K562 (cell line): ENCODE data around the gene CEP72. TPM values are rescaled to one million over a fixed set of nuclear protein-coding genes. Genes with fewer than 3 reads are reported as not detected.
A peak's percentile ranks its signal among the peaks of the same experiment; 100 is the strongest.

Experiments used
- BRD4 ChIP-seq: fragments of 200-600 bp; sonication (generic); IDR thresholded peaks from 2 replicates; pipeline ENCODE4 v1.6.1; 2017; ENCODE audit warnings: inconsistent platforms
- FOXA1 ChIP-seq: fragments of 450-650 bp; IDR thresholded peaks from 2 replicates; pipeline ENCODE4 v1.6.1; 2016; ENCODE audit warnings: mild to moderate bottlenecking, borderline replicate concordance
- FOXA3 ChIP-seq, 2 experiments: fragments of 450-650 bp in 1 of 2; sonication (generic) in 1 of 2; formaldehyde crosslinking; IDR thresholded peaks in 1 of 2; conservative IDR thresholded peaks in 1 of 2; 2 replicates each; pipeline versions ENCODE4 v1.4.0 to v1.8.0; 2020 to 2022; ENCODE audit warnings: mild to moderate bottlenecking in 2 of 2, missing genetic modification reagents in 1 of 2
- HNRNPL ChIP-seq: fragments of 200-400 bp; formaldehyde crosslinking; IDR thresholded peaks from 2 replicates; pipeline ENCODE4 v1.6.1; 2017; ENCODE audit warnings: low read depth, mild to moderate bottlenecking, low read length
- KLF10 ChIP-seq: fragments of 250-450 bp; sonication (Bioruptor Pico); IDR thresholded peaks from 2 replicates; pipeline ENCODE4 v1.6.1; 2021; ENCODE audit warnings: matching md5 sums
- KLF13 ChIP-seq: fragments of 450-650 bp; IDR thresholded peaks from 2 replicates; pipeline ENCODE4 v1.6.1; 2016; ENCODE audit warnings: missing genetic modification characterization, low read depth, mild to moderate bottlenecking, missing compliant biosample characterization, moderate library complexity, borderline replicate concordance
- MBD1 ChIP-seq: fragments of 250-450 bp; sonication (Bioruptor Pico); IDR thresholded peaks from 2 replicates; pipeline ENCODE4 v1.8.0; 2022; ENCODE audit warnings: inconsistent platforms
- MCM5 ChIP-seq: fragments of 450-650 bp; IDR thresholded peaks from 2 replicates; pipeline ENCODE4 v1.6.1; 2016; ENCODE audit warnings: low read depth
- NR4A1 ChIP-seq, 2 experiments: fragments of 250-450 bp in 1 of 2; fragments of 450-650 bp in 1 of 2; sonication (Bioruptor Pico) in 1 of 2; IDR thresholded peaks; 2 replicates each; pipeline versions ENCODE4 v1.4.0 to v1.6.1; 2016 to 2020; ENCODE audit warnings: mild to moderate bottlenecking in 2 of 2, missing compliant biosample characterization in 1 of 2, missing genetic modification characterization in 1 of 2, moderate library complexity in 1 of 2
- PCBP1 ChIP-seq: fragments of 200-400 bp; formaldehyde crosslinking; IDR thresholded peaks from 2 replicates; pipeline ENCODE4 v1.6.1; 2018; ENCODE audit warnings: mild to moderate bottlenecking, low read depth, low read length; ENCODE audit not compliant: poor library complexity, severe bottlenecking
- PRDM10 ChIP-seq: fragments of 450-650 bp; IDR thresholded peaks from 2 replicates; pipeline ENCODE4 v1.6.1; 2018; ENCODE audit not compliant: partially characterized antibody
- RBBP5 ChIP-seq: fragments of 200-600 bp; sonication (generic); IDR thresholded peaks from 2 replicates; pipeline ENCODE4 v1.6.1; 2012; ENCODE audit warnings: borderline replicate concordance, mild to moderate bottlenecking, low read length, control low read depth, inconsistent platforms; ENCODE audit not compliant: insufficient read depth, poor library complexity, severe bottlenecking
- SMAD3 ChIP-seq: fragments of 450-650 bp; formaldehyde crosslinking; conservative IDR thresholded peaks from 2 replicates; pipeline ENCODE4 v1.4.0; 2020; ENCODE audit warnings: mild to moderate bottlenecking
- SREBF1 ChIP-seq: fragments of 150-350 bp; IDR thresholded peaks from 2 replicates; pipeline ENCODE4 v1.6.1; 2014; ENCODE audit warnings: antibody characterized with exemption, low read depth, low read length, borderline replicate concordance
- SRF ChIP-seq, 2 experiments: fragments of 250-450, 450-650 bp in 1 of 2; sonication (Bioruptor Pico) in 1 of 2; sonication (generic) in 1 of 2; formaldehyde crosslinking; IDR thresholded peaks; 2 replicates each; pipeline versions ENCODE4 v1.5.0 to v1.5.1; 2020 to 2022; ENCODE audit warnings: mild to moderate bottlenecking in 1 of 2, missing genetic modification reagents in 1 of 2
- SRSF7 ChIP-seq: fragments of 200-400 bp; formaldehyde crosslinking; optimal IDR thresholded peaks from 2 replicates; pipeline ENCODE3; 2017; ENCODE audit warnings: mild to moderate bottlenecking, low read depth, low read length
- U2AF2 ChIP-seq: fragments of 200-400 bp; formaldehyde crosslinking; optimal IDR thresholded peaks from 2 replicates; pipeline ENCODE3; 2017; ENCODE audit warnings: low read depth, mild to moderate bottlenecking, low read length
- ZEB2 ChIP-seq: fragments of 450-650 bp; IDR thresholded peaks from 2 replicates; pipeline ENCODE4 v1.6.1; 2016
- ZNF347 ChIP-seq: fragments of 450-650 bp; formaldehyde crosslinking; IDR thresholded peaks from 2 replicates; pipeline ENCODE4 v1.4.0; 2020; ENCODE audit warnings: low read depth, mild to moderate bottlenecking, moderate library complexity
- ZNF41 ChIP-seq: fragments of 250-450 bp; sonication (Bioruptor Pico); conservative IDR thresholded peaks from 2 replicates; pipeline ENCODE4 v1.4.0; 2020; ENCODE audit warnings: mild to moderate bottlenecking
- ZNF436 ChIP-seq: fragments of 250-450, 450-650 bp; sonication (Bioruptor Pico); formaldehyde crosslinking; IDR thresholded peaks from 2 replicates; pipeline ENCODE4 v1.7.0; 2020; ENCODE audit warnings: mild to moderate bottlenecking
- polyA plus RNA-seq, 8 experiments: library from polyadenylated mRNA; depleted of rRNA in 4 of 8; stranded (reverse) in 5 of 8; unstranded in 3 of 8; fragments of >200 nt; fragmentation: Nextera tagmentation in 2 of 8; fragmentation: Illumina TruSeq in 1 of 8; extraction: Ambion mirVana in 2 of 8; extraction: Trizol in 1 of 8; gene quantifications; 2 replicates each; pipeline versions ENCODE4 v1.2.1 to v1.2.3, GENCODE V29; 2011 to 2014; ENCODE audit warnings: inconsistent platforms in 1 of 8, missing spikeins in 1 of 8
- total RNA-seq, 7 experiments: library from RNA; depleted of rRNA in 6 of 7; stranded (reverse); fragments of >200 nt in 6 of 7; fragmentation: Illumina TruSeq in 2 of 7; extraction: Trizol in 2 of 7; gene quantifications; 2 replicates each; pipeline versions ENCODE4 v1.2.1 to v1.2.3, GENCODE V29; 2011 to 2021; ENCODE audit warnings: low replicate concordance in 1 of 7

CEP72 gene
- total and polyA plus RNA-seq, 9 of the 15 experiments (the other 6 are each of a cell fraction or from before 2014, with no cell fraction given), result 0.89 to 38.1 (median 14.2) TPM

- peak in 1 of 2 experiments; percentile 70; a peak in 1 of 4 replicates for TF ChIP-seq FOXA3 (CRISPR knock-in tag; conservative IDR thresholded peaks at IDR 0.05 in 1 of 2, IDR thresholded peaks at IDR 0.05 in 1 of 2)
- no peak for TF ChIP-seq PRDM10
- no peak for TF ChIP-seq ZNF436 (CRISPR knock-in tag)
- TF ChIP-seq MCM5, result no peak
- TF ChIP-seq SRSF7, result no peak
- TF ChIP-seq RBBP5, result no peak
- no peak for TF ChIP-seq U2AF2
- no peak; a peak in 1 of 4 replicates for TF ChIP-seq SRF (CRISPR knock-in tag; IDR thresholded peaks at IDR 0.05)
- peak; percentile 69 for TF ChIP-seq PCBP1
- TF ChIP-seq FOXA1, result no peak
- peak; percentile 75; the same call in 1 of the 2 replicates for TF ChIP-seq NR4A1 (CRISPR knock-in tag; IDR thresholded peaks at IDR 0.05)
- no peak for TF ChIP-seq NR4A1 (tag; IDR thresholded peaks at IDR 0.05)
- TF ChIP-seq KLF10, result 0 out of 2 replicates have a peak, but pooled peaks have one; percentile 7
- TF ChIP-seq SMAD3 (CRISPR knock-in tag), result no peak
- TF ChIP-seq HNRNPL, result no peak
- 0 out of 2 replicates have a peak, but pooled peaks have one; percentile 42 for TF ChIP-seq SREBF1
- TF ChIP-seq ZNF347 (CRISPR knock-in tag), result no peak
- no peak for TF ChIP-seq ZEB2
- no peak for TF ChIP-seq MBD1 (CRISPR knock-in tag)
- no peak for TF ChIP-seq ZNF41 (CRISPR knock-in tag)
- no peak for TF ChIP-seq BRD4
- peak; percentile 85 for TF ChIP-seq KLF13 (tag)
These were observed 59.6 kb downstream of the CEP72 start (continued) for GRCh38 chr5:671459-672328.
